ENCODE data around the gene FUT8. TPM values are rescaled to one million over a fixed set of nuclear protein-coding genes. Genes with fewer than 3 reads are reported as not detected.

Gene FUT8
- total and polyA plus RNA-seq, 4 donors = 3.4 to 32.3 (median 14.6) TPM

GRCh38 chr14:65731933-65732506 lies 319.5 kb downstream of the FUT8 start:
- no peaks in the 10 kb centered on the region for H3K27me3 ChIP-seq (ENCODE audit: control insufficient read depth in 1 of 2, insufficient read depth in 2 of 2, low read length in 1 of 2)
- 6 to 14% methylated on average over 2 of the region's 2 CpGs for WGBS, 2 donors
- intact Hi-C loops (cut with DNase I) = no loop called here
- DNase-seq (no peak), ATAC-seq (ENCODE audit: low FRiP score) (no peak)
- no peak overlapping the region for H3K27ac ChIP-seq (ENCODE audit: low read depth in 1 of 2, low read length in 2 of 2)
- peaks cover 0 to 3% of the 10 kb centered on the region in 2 donors for H3K4me1 ChIP-seq (ENCODE audit: control insufficient read depth in 1 of 2, insufficient read depth in 2 of 2, low read length in 2 of 2)
- H3K36me3 ChIP-seq (ENCODE audit: control insufficient read depth in 1 of 2, insufficient read depth in 2 of 2, low read length in 1 of 2) = no peaks in the 10 kb centered on the region
- H3K4me3 ChIP-seq (ENCODE audit: low read length in 2 of 2) = no peak overlapping the region
- H3K9me3 ChIP-seq (ENCODE audit: control insufficient read depth, low read length) = no peaks in the 10 kb centered on the region

GRCh38 chr14:65738339-65738738 lies 325.8 kb downstream of the FUT8 start:
- Histone ChIP-seq H3K9me3 (ENCODE audit: control insufficient read depth, low read length) (no peaks in the 10 kb centered on the region), H3K27me3 (ENCODE audit: control insufficient read depth in 1 of 2, insufficient read depth in 2 of 2, low read length in 1 of 2) (no peaks in the 10 kb centered on the region), H3K4me1 (ENCODE audit: control insufficient read depth in 1 of 2, insufficient read depth in 2 of 2, low read length in 2 of 2) (no peaks in the 10 kb centered on the region), H3K36me3 (ENCODE audit: control insufficient read depth in 1 of 2, insufficient read depth in 2 of 2, low read length in 1 of 2) (peaks cover 0 to 2% of the 10 kb centered on the region in 2 donors), H3K27ac (ENCODE audit: low read depth in 1 of 2, low read length in 2 of 2) (no peak overlapping the region), H3K4me3 (ENCODE audit: low read length in 2 of 2) (no peak overlapping the region)
- 77 to 78% methylated on average over 4 of the region's 4 CpGs for WGBS, 2 donors
- no peak for DNase-seq
- intact Hi-C loops (cut with DNase I) = no loop called here
- no peak for ATAC-seq (ENCODE audit: low FRiP score)

- Histone ChIP-seq H3K27me3 (ENCODE audit: control insufficient read depth in 1 of 2, insufficient read depth in 2 of 2, low read length in 1 of 2) (no peaks in the 10 kb centered on the region), H3K9me3 (ENCODE audit: control insufficient read depth, low read length) (no peaks in the 10 kb centered on the region), H3K4me1 (ENCODE audit: control insufficient read depth in 1 of 2, insufficient read depth in 2 of 2, low read length in 2 of 2) (no peaks in the 10 kb centered on the region), H3K27ac (ENCODE audit: low read depth in 1 of 2, low read length in 2 of 2) (no peak overlapping the region), H3K4me3 (ENCODE audit: low read length in 2 of 2) (no peak overlapping the region), H3K36me3 (ENCODE audit: control insufficient read depth in 1 of 2, insufficient read depth in 2 of 2, low read length in 1 of 2) (no peaks in the 10 kb centered on the region)
- no peak for ATAC-seq (ENCODE audit: low FRiP score)
- intact Hi-C loops (cut with DNase I) = loop anchor here in 1 of 2 donors (1.0 kb wide), 1 partner anchor 8 kb away; no protein-coding TSS in a partner anchor
- DNase-seq = no peak
- WGBS, 2 donors = 92 to 96% methylated on average over 8 of the region's 8 CpGs
Measured at GRCh38 chr14:65745396-65746190, 333.1 kb downstream of the FUT8 start.

GRCh38 chr14:65748796-65749195 lies 336.3 kb downstream of the FUT8 start:
- Histone ChIP-seq H3K27ac (ENCODE audit: low read depth in 1 of 2, low read length in 2 of 2) (no peak overlapping the region), H3K27me3 (ENCODE audit: control insufficient read depth in 1 of 2, insufficient read depth in 2 of 2, low read length in 1 of 2) (no peaks in the 10 kb centered on the region), H3K4me1 (ENCODE audit: control insufficient read depth in 1 of 2, insufficient read depth in 2 of 2, low read length in 2 of 2) (no peaks in the 10 kb centered on the region), H3K4me3 (ENCODE audit: low read length in 2 of 2) (no peak overlapping the region), H3K36me3 (ENCODE audit: control insufficient read depth in 1 of 2, insufficient read depth in 2 of 2, low read length in 1 of 2) (no peaks in the 10 kb centered on the region), H3K9me3 (ENCODE audit: control insufficient read depth, low read length) (no peaks in the 10 kb centered on the region)
- DNase-seq (no peak), ATAC-seq (ENCODE audit: low FRiP score) (no peak)
- intact Hi-C loops (cut with DNase I) = no loop called here
- WGBS, 2 donors = 95% methylated on average over 2 of the region's 2 CpGs

GRCh38 chr14:65749287-65749686 lies 336.8 kb downstream of the FUT8 start:
- 88 to 89% methylated on average over 3 of the region's 3 CpGs for WGBS, 2 donors
- Histone ChIP-seq H3K9me3 (ENCODE audit: control insufficient read depth, low read length) (no peaks in the 10 kb centered on the region), H3K27ac (ENCODE audit: low read depth in 1 of 2, low read length in 2 of 2) (no peak overlapping the region), H3K4me1 (ENCODE audit: control insufficient read depth in 1 of 2, insufficient read depth in 2 of 2, low read length in 2 of 2) (no peaks in the 10 kb centered on the region), H3K36me3 (ENCODE audit: control insufficient read depth in 1 of 2, insufficient read depth in 2 of 2, low read length in 1 of 2) (no peaks in the 10 kb centered on the region), H3K4me3 (ENCODE audit: low read length in 2 of 2) (no peak overlapping the region), H3K27me3 (ENCODE audit: control insufficient read depth in 1 of 2, insufficient read depth in 2 of 2, low read length in 1 of 2) (no peaks in the 10 kb centered on the region)
- ATAC-seq (ENCODE audit: low FRiP score) = no peak
- no peak for DNase-seq
- intact Hi-C loops (cut with DNase I) = no loop called here

- ATAC-seq (ENCODE audit: low FRiP score) (no peak), DNase-seq (no peak)
- no peaks in the 10 kb centered on the region for H3K27me3 ChIP-seq (ENCODE audit: control insufficient read depth in 1 of 2, insufficient read depth in 2 of 2, low read length in 1 of 2)
- intact Hi-C loops (cut with DNase I) = no loop called here
- H3K4me3 ChIP-seq (ENCODE audit: low read length in 2 of 2) = no peak overlapping the region
- H3K27ac ChIP-seq (ENCODE audit: low read depth in 1 of 2, low read length in 2 of 2) = no peak overlapping the region
- H3K9me3 ChIP-seq (ENCODE audit: control insufficient read depth, low read length) = peaks cover 1% of the 10 kb centered on the region
- no peaks in the 10 kb centered on the region for H3K36me3 ChIP-seq (ENCODE audit: control insufficient read depth in 1 of 2, insufficient read depth in 2 of 2, low read length in 1 of 2)
- 11 to 31% methylated on average over 1 of the region's 1 CpG for WGBS, 2 donors
- H3K4me1 ChIP-seq (ENCODE audit: control insufficient read depth in 1 of 2, insufficient read depth in 2 of 2, low read length in 2 of 2) = no peaks in the 10 kb centered on the region
Measured at GRCh38 chr14:65750906-65751305, 338.4 kb downstream of the FUT8 start.

- Histone ChIP-seq H3K9me3 (ENCODE audit: control insufficient read depth, low read length) (peaks cover 1% of the 10 kb centered on the region), H3K4me1 (ENCODE audit: control insufficient read depth in 1 of 2, insufficient read depth in 2 of 2, low read length in 2 of 2) (no peaks in the 10 kb centered on the region), H3K27ac (ENCODE audit: low read depth in 1 of 2, low read length in 2 of 2) (no peak overlapping the region), H3K4me3 (ENCODE audit: low read length in 2 of 2) (no peak overlapping the region), H3K27me3 (ENCODE audit: control insufficient read depth in 1 of 2, insufficient read depth in 2 of 2, low read length in 1 of 2) (no peaks in the 10 kb centered on the region), H3K36me3 (ENCODE audit: control insufficient read depth in 1 of 2, insufficient read depth in 2 of 2, low read length in 1 of 2) (no peaks in the 10 kb centered on the region)
- intact Hi-C loops (cut with DNase I) = no loop called here
- 60 to 63% methylated on average over 3 of the region's 3 CpGs for WGBS, 2 donors
- no peak for ATAC-seq (ENCODE audit: low FRiP score)
- no peak for DNase-seq
Measured at GRCh38 chr14:65751510-65751909, 339.0 kb downstream of the FUT8 start.

GRCh38 chr14:65753061-65753460 lies 340.5 kb downstream of the FUT8 start:
- Histone ChIP-seq H3K9me3 (ENCODE audit: control insufficient read depth, low read length) (peaks cover 1% of the 10 kb centered on the region), H3K36me3 (ENCODE audit: control insufficient read depth in 1 of 2, insufficient read depth in 2 of 2, low read length in 1 of 2) (no peaks in the 10 kb centered on the region), H3K27ac (ENCODE audit: low read depth in 1 of 2, low read length in 2 of 2) (no peak overlapping the region), H3K4me1 (ENCODE audit: control insufficient read depth in 1 of 2, insufficient read depth in 2 of 2, low read length in 2 of 2) (no peaks in the 10 kb centered on the region), H3K4me3 (ENCODE audit: low read length in 2 of 2) (no peak overlapping the region), H3K27me3 (ENCODE audit: control insufficient read depth in 1 of 2, insufficient read depth in 2 of 2, low read length in 1 of 2) (no peaks in the 10 kb centered on the region)
- intact Hi-C loops (cut with DNase I) = no loop called here
- DNase-seq = no peak
- WGBS, 2 donors = 90 to 95% methylated on average over 5 of the region's 5 CpGs
- no peak for ATAC-seq (ENCODE audit: low FRiP score)

- Histone ChIP-seq H3K4me3 (ENCODE audit: low read length in 2 of 2) (no peak overlapping the region), H3K27ac (ENCODE audit: low read depth in 1 of 2, low read length in 2 of 2) (no peak overlapping the region), H3K4me1 (ENCODE audit: control insufficient read depth in 1 of 2, insufficient read depth in 2 of 2, low read length in 2 of 2) (no peaks in the 10 kb centered on the region), H3K36me3 (ENCODE audit: control insufficient read depth in 1 of 2, insufficient read depth in 2 of 2, low read length in 1 of 2) (no peaks in the 10 kb centered on the region), H3K9me3 (ENCODE audit: control insufficient read depth, low read length) (peaks cover 1% of the 10 kb centered on the region), H3K27me3 (ENCODE audit: control insufficient read depth in 1 of 2, insufficient read depth in 2 of 2, low read length in 1 of 2) (no peaks in the 10 kb centered on the region)
- DNase-seq = no peak
- intact Hi-C loops (cut with DNase I) = no loop called here
- no peak for ATAC-seq (ENCODE audit: low FRiP score)
- WGBS, 2 donors = 86 to 87% methylated on average over 6 of the region's 6 CpGs
Measured at GRCh38 chr14:65755331-65755730, 342.8 kb downstream of the FUT8 start.

Data from aorta (tissue), 5 donors.